Activated naive CD8-positive, alpha-beta T cell treated with anti-CD3 and anti-CD28 coated beads, Interleukin-2, amount 50 U/mL, for 24 hours (primary cell): ENCODE results near the gene IL5RA.

Experiments used
- ATAC-seq: fragments of 150-1000 bp; cut with Tn5 transposase; one replicate; pipeline ENCODE4 v1.10.0; 2021
- DNase-seq: peaks from one replicate; pipeline ENCODE4 v3.0.0; 2021
- H3K27ac Mint-ChIP-seq: one replicate; pipeline ENCODE4 v1.8.0; 2021; ENCODE audit warnings: mild to moderate bottlenecking, mixed read lengths
- H3K27me3 Mint-ChIP-seq: one replicate; pipeline ENCODE4 v1.8.0; 2021; ENCODE audit warnings: mixed read lengths
- H3K36me3 Mint-ChIP-seq: one replicate; pipeline ENCODE4 v1.8.0; 2021; ENCODE audit warnings: low read depth, mixed read lengths
- H3K4me1 Mint-ChIP-seq: one replicate; pipeline ENCODE4 v1.8.0; 2021; ENCODE audit warnings: mixed read lengths
- H3K4me3 Mint-ChIP-seq: one replicate; pipeline ENCODE4 v1.8.0; 2021; ENCODE audit warnings: mild to moderate bottlenecking, moderate library complexity, mixed read lengths
- H3K9me3 Mint-ChIP-seq: one replicate; pipeline ENCODE4 v1.8.0; 2021; ENCODE audit warnings: mixed read lengths

The IL5RA gene

DNA sequence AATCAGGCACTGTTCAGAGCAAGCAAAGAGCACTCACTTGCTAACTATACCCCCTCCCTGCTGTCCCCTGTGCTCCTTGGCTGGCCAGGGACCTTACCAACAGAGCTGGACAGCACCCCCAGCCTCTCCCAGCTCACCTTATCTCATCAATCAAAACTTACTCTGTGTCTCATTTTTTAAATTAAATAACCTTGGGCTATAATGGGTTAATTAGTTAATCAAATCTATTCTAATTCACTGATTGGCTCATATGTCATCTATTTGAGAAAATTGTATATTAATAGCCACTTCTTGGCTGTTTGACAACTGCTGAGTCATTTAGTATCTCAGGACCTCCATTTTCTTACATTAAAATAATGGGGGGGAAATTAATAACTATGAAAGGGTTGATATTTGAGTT is 22.9 kb downstream of the IL5RA start:
- Mint-ChIP-seq H3K9me3 (no peaks in the 10 kb centered on the region), H3K4me3 (no peak overlapping the region), H3K4me1 (peaks cover 10% of the 10 kb centered on the region), H3K27me3 (no peaks in the 10 kb centered on the region), H3K36me3 (no peaks in the 10 kb centered on the region), H3K27ac (no peak overlapping the region)
- DNase-seq = no peak
- no peak for ATAC-seq

DNA sequence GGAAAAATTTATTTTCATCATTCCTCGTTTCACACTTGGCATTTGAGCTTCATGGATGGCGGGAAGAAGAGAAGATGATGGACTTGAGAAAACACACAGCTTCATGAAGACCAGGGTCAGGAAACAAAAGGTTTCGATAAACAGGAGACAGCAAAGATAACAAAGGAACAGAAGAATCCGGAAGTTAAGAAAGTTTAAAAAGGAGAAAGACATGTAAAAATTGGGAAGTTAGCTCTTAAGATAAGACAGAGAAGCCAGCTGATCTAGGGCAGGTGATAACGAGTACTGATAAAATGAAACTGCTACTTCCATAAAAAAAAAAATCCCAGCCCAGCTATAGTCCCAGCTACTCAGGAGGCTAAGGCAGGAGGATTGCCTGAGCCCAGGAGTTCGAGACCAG is 23.9 kb downstream of the IL5RA start:
- no peak overlapping the region for H3K27ac Mint-ChIP-seq

DNA sequence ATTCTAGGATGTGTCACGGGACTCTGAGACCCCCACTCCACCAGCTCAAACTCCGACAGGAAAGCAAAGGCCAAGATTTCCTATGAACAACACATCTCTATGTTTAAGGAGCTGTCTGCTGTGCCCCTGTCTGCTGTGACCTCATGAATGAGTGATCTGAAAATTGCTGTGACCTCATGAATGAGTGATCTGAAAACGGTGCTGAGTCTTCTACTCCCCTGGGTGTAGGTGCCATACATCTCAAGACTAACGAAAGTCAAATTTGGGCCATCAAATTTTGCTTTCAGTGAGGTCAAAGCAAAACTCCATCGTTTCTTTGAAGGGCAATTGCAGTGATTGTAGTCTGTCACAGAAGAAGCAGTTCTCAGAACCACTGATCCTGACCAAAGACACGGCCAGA is 24.4 kb downstream of the IL5RA start:
- ATAC-seq = no peak
- no peak for DNase-seq
- Mint-ChIP-seq H3K27me3 (no peaks in the 10 kb centered on the region), H3K9me3 (no peaks in the 10 kb centered on the region), H3K36me3 (no peaks in the 10 kb centered on the region), H3K4me1 (peaks cover 10% of the 10 kb centered on the region), H3K27ac (no peak overlapping the region), H3K4me3 (no peak overlapping the region)

More for the DNA sequence above, 23.9 kb downstream of the IL5RA start:
- H3K27me3 Mint-ChIP-seq = no peaks in the 10 kb centered on the region
- no peaks in the 10 kb centered on the region for H3K36me3 Mint-ChIP-seq
- H3K4me1 Mint-ChIP-seq = peaks cover 10% of the 10 kb centered on the region
- DNase-seq = no peak
- no peak for ATAC-seq
- no peak overlapping the region for H3K4me3 Mint-ChIP-seq
- H3K9me3 Mint-ChIP-seq = no peaks in the 10 kb centered on the region

DNA sequence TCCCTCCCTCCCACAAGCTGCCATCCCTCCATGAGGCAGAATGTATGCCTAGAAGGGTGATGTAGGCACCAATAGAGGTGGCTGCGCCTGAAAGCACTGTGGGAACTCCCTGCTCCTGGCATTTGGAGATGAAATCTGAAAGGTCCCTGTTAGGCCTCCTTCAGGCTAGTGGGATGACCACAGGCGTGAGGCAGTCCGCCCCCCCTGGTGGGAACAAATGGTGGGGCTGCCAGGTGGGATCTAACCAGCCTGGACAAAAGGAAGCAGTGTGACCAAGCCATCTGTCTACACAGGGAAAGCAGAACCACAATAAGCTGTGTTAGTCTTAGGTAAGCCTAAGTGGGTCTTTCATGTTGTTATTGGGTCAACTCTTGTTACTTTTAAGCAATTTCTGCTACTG is 25.3 kb downstream of the IL5RA start:
- Mint-ChIP-seq H3K36me3 (no peaks in the 10 kb centered on the region), H3K4me3 (no peak overlapping the region)

DNA sequence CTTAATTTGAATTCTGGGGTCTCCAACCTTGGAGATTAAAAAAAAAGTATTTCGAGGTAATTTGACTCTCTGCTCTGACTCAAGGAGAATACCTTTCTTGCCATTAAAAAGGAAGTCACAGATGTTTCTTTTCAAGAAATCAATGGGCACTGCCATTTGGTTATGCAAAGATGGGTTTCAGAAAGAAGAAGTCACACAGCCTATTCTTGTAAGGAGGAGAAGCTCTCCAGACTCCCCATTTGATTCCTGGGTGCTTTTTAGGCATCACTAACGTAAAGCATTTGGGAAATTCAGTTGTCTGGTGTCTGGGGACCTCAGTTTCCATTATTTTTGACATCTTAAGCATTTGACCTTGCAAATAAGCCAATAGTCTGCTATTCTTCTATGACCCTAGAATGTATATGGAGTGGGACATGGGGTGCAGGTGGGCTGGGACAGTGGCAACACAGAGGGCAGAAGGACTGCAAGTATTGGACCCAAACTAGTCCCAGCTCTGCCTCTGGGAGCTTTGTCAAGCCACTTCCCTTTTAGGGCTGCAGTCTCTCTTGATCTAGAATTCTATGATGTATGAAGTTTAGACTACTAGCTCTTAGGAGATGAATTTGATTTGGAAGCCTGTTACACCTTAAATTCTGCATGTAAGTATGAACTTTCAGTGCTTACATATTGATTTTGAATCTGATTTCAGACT is 27.8 kb downstream of the IL5RA start:
- Mint-ChIP-seq H3K4me1 (peaks cover 2% of the 10 kb centered on the region), H3K4me3 (no peak overlapping the region), H3K36me3 (no peaks in the 10 kb centered on the region), H3K27ac (no peak overlapping the region), H3K9me3 (no peaks in the 10 kb centered on the region), H3K27me3 (peaks cover 2% of the 10 kb centered on the region)
- ATAC-seq = no peak
- DNase-seq = no peak

More for the DNA sequence above, 25.3 kb downstream of the IL5RA start:
- Mint-ChIP-seq H3K27me3 (no peaks in the 10 kb centered on the region), H3K27ac (no peak overlapping the region), H3K4me1 (peaks cover 10% of the 10 kb centered on the region), H3K9me3 (no peaks in the 10 kb centered on the region)
- no peak for ATAC-seq
- no peak for DNase-seq

DNA sequence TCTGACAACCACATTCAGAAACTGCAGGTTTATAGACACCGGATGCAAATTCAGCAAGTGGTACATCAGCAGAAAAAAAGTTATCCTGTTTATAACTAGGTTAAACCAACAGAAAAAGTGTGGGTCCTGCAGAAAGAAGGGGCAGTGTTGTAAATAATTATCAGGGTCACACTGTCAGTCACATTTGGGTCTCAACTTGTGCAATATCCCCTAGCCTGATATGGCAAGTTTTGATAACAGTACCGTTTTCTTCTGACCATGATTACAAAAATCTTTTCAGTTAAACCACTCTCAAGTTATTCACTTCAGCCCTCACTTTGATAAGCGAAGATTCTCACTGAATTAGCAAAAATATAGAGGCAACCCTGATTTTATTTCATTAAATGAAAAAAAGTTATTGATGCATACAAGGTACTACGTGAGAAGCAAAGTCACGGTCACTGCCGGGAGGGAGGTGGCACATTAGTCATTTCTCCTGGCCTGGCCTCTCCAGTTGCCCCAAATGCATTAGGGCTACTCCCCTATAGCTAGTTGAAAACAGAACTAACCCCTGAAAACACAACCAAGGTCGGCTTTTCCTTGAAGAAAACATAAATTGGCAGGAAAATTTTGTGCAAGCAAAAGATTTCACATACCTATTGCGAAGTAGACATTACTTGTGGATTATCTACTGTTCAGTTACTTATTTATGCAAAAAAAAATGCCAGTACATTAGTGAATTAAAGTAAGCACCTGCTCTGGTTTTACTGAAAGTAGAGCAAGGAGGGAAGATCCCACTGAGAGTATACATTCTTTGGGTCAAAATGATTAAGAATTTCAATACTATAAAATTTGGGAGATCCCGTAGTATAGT is 28.6 kb downstream of the IL5RA start:
- H3K4me3 Mint-ChIP-seq = no peak overlapping the region
- ATAC-seq (no peak), DNase-seq (no peak)
- H3K36me3 Mint-ChIP-seq = no peaks in the 10 kb centered on the region
- no peak overlapping the region for H3K27ac Mint-ChIP-seq
- no peaks in the 10 kb centered on the region for H3K9me3 Mint-ChIP-seq
- peaks cover 2% of the 10 kb centered on the region for H3K27me3 Mint-ChIP-seq
- peaks cover 2% of the 10 kb centered on the region for H3K4me1 Mint-ChIP-seq

DNA sequence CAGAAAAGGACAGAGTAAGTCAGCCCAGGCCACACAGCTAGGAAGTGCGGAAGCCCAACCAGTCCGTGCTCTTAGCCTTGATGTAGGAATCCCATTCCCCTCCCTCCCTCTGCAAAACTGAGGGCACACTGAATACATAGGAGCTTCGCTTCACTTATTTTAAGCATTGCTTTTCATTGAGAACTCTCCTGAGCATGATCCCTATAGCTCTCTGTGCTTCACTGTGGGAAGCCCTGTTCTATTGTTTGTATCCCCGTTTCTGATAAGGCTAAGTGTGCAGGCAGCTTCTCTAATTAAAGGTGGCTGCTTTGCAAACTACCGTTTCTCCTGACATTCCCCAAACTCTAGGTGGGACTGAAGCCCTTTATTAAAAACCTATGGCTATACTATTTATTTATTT is 29.9 kb downstream of the IL5RA start:
- peaks cover 2% of the 10 kb centered on the region for H3K27me3 Mint-ChIP-seq
- no peak overlapping the region for H3K4me3 Mint-ChIP-seq
- no peaks in the 10 kb centered on the region for H3K9me3 Mint-ChIP-seq
- DNase-seq (no peak), ATAC-seq (no peak)
- H3K4me1 Mint-ChIP-seq = peaks cover 2% of the 10 kb centered on the region
- no peaks in the 10 kb centered on the region for H3K36me3 Mint-ChIP-seq
- H3K27ac Mint-ChIP-seq = no peak overlapping the region

DNA sequence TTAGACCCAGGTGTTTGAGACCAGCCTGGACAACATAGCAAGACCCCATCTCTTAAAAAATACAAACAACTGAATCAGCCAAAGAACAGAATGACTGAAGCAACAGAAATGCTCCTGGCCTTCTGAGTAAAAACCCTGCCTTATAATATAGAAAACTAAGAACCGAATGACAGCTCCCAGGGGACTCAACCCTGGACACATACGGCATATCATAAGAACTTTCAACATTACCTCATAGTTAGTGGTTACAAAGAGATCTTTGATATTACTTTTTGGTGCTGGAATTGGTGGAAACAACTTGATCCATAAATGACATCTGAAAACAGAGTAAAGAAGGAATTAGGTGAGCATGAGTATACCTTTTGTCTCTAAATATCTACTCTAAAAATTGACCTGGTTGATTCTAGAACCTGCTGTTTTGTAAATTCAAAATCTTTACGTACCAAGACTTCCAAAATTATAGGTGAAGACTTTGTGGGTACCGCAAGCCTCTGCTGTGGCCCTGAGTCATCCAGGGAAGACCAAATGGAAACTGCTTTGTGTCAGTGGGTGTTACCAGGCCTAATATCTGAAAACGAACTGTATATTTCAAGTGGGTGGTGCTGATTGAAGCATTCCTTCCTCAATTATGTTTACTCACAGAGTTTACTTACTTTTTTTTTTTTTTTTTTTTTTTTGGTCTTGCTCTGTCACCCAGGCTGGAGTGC is 35.5 kb downstream of the IL5RA start:
- DNase-seq (no peak), ATAC-seq (no peak)
- no peaks in the 10 kb centered on the region for H3K36me3 Mint-ChIP-seq
- peaks cover 2% of the 10 kb centered on the region for H3K27me3 Mint-ChIP-seq
- no peak overlapping the region for H3K4me3 Mint-ChIP-seq
- no peak overlapping the region for H3K27ac Mint-ChIP-seq
- no peaks in the 10 kb centered on the region for H3K9me3 Mint-ChIP-seq
- no peaks in the 10 kb centered on the region for H3K4me1 Mint-ChIP-seq

DNA sequence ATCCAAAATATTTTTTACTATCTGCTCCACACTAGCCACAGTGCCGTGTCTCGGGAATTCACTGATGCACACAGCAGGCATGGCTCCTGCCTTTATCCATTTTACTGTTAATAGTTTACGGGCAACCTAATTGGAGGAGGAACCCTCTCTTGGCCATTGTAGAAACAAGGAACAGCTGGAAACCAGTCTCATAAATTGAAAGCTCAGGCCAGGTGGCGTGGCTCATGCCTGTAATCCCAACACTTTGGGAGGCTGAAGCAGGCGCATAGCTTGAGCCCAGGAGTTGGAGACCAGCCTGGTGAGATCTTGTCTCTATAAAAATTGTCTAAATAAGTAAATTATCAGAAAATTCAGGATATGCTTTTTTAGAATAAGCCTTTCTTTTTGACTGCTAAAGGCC is 39.0 kb downstream of the IL5RA start:
- Mint-ChIP-seq H3K36me3 (no peaks in the 10 kb centered on the region), H3K27ac (no peak overlapping the region), H3K4me1 (no peaks in the 10 kb centered on the region), H3K27me3 (no peaks in the 10 kb centered on the region), H3K4me3 (no peak overlapping the region), H3K9me3 (no peaks in the 10 kb centered on the region)
- DNase-seq (no peak), ATAC-seq (no peak)

DNA sequence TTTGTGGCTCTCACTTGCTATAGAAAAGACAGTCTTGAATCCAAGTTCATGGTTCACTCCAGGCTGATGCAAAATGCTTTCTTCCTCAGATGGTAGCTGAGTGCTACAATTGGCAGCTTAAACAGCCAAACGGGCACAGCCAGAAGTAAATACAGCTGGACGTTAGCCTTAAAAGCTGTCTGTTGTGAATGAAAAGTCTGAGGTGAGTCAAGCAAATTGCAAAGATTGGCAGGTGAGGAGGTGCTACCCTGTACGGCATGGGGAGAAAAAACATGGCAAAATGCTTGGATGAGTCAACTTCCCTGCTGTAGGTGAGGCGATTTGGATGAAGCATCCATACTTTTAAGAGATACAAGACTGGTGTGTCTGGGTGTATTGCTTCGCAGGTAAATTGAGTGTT is 40.5 kb downstream of the IL5RA start:
- H3K4me1 Mint-ChIP-seq = no peaks in the 10 kb centered on the region
- no peaks in the 10 kb centered on the region for H3K27me3 Mint-ChIP-seq
- no peak overlapping the region for H3K27ac Mint-ChIP-seq
- H3K9me3 Mint-ChIP-seq = no peaks in the 10 kb centered on the region
- no peak overlapping the region for H3K4me3 Mint-ChIP-seq
- ATAC-seq (no peak), DNase-seq (no peak)
- no peaks in the 10 kb centered on the region for H3K36me3 Mint-ChIP-seq

DNA sequence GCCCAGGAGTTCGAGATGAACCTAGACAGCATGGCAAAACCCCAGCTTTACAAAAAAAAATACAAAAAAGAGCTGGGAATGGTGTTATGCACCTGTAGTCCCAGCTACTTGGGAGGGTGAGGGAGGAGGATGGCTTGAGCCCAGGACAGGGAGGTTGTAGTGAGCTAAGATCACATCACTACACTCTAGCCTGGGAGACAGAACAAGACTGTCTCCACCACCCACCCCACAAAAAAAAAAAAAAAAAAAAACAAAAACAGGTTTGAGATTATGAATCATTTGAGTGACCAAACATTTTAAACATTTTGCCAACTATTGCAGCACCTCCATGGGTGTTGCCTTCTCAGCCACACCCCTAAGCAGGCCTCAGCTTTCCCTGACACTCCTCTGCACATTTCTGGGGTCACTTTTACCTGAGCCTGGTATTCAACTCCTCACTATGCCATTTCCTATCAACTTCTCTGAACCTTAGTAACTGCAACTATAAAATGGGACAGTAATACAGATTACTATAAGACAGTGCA is 41.8 kb downstream of the IL5RA start:
- DNase-seq (no peak), ATAC-seq (no peak)
- Mint-ChIP-seq H3K4me3 (no peak overlapping the region), H3K27me3 (no peaks in the 10 kb centered on the region), H3K4me1 (no peaks in the 10 kb centered on the region), H3K36me3 (no peaks in the 10 kb centered on the region), H3K9me3 (no peaks in the 10 kb centered on the region), H3K27ac (no peak overlapping the region)

DNA sequence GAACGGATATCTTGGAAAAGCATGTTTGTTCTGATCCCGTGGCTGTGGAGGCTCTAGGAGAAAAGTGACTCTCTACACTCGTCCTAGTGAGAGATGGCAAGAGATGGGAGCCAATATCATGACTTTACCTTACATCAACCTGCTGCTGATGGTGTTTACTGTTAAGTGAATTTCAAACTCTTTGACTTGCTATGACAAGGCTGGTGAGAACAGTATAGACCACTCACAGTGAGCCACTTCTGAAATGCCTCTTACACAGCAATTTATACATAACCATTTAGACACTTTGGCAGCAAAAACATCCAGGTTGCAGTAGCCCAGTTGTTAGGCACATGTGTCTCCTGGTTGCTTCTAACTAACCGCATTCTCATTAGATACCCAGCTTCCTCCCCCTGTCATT is 43.3 kb downstream of the IL5RA start:
- Mint-ChIP-seq H3K36me3 (no peaks in the 10 kb centered on the region), H3K9me3 (no peaks in the 10 kb centered on the region), H3K27ac (no peak overlapping the region), H3K4me3 (no peak overlapping the region), H3K27me3 (no peaks in the 10 kb centered on the region), H3K4me1 (no peaks in the 10 kb centered on the region)
- ATAC-seq (no peak), DNase-seq (no peak)

DNA sequence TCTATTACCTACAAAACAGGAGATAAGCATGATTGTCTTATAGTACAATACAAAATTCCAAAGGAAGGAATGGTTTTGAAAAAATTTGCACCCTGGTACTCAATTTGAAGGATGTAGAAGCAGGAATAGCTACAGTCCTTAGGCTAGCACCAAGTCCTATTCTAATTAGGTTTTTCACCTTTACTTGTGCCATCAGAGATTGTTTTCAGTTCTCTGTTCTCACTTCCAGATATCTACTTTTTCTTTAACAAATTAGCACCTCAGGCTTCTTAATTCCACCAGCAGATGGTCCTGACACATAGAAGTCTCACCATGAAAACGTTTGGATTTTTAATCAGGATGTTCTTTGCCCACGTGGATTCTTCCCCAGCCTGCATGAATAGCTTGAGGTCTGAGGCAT is 43.8 kb downstream of the IL5RA start:
- ATAC-seq (no peak), DNase-seq (no peak)
- Mint-ChIP-seq H3K9me3 (no peaks in the 10 kb centered on the region), H3K27me3 (no peaks in the 10 kb centered on the region), H3K4me1 (no peaks in the 10 kb centered on the region), H3K36me3 (no peaks in the 10 kb centered on the region), H3K4me3 (no peak overlapping the region), H3K27ac (no peak overlapping the region)

DNA sequence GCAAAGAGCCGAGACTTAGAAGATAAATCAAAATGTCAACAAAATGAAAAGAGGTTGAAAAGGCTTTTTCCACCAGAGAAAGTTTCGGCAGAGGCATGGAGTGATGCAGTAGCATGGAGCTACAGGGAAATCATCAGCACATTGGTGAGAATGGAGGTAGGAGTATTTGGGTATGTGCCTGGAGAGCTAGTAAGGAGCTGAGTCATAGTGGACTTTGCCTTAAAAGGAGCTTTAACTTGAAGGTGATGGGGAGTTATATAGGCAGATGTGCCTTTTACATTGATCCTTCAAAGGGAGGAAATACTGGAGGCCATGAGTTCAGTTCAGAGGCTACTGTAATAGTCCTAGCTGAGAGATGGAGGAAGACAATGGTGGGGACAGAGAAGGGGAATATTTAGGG is 44.3 kb downstream of the IL5RA start:
- H3K27me3 Mint-ChIP-seq = no peaks in the 10 kb centered on the region

DNA sequence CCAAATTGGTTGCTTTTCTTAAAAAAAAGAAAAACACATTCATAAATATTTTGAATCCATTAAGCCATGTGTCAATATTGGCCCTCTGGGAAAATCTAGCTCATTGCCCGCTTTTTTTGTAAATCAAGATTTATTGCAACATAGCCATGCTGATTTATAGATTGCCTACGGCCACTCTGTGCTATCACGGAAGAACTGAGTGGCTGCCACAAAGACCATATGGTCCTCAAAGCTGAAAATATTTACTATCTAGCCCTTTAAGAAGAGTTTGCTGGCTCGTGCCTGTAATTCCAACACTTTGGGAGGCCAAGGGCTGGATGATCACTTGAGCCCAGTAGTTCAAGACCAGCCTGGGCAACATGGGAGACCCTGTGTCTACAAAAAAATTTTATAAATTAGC is 45.9 kb downstream of the IL5RA start:
- no peak for ATAC-seq
- H3K27ac Mint-ChIP-seq = no peak overlapping the region
- H3K4me3 Mint-ChIP-seq = no peak overlapping the region
- H3K36me3 Mint-ChIP-seq = no peaks in the 10 kb centered on the region
- H3K27me3 Mint-ChIP-seq = no peaks in the 10 kb centered on the region
- H3K9me3 Mint-ChIP-seq = no peaks in the 10 kb centered on the region
- no peaks in the 10 kb centered on the region for H3K4me1 Mint-ChIP-seq
- DNase-seq = no peak

More for the DNA sequence above, 44.3 kb downstream of the IL5RA start:
- no peak for ATAC-seq
- Mint-ChIP-seq H3K4me3 (no peak overlapping the region), H3K27ac (no peak overlapping the region), H3K36me3 (no peaks in the 10 kb centered on the region), H3K4me1 (no peaks in the 10 kb centered on the region), H3K9me3 (no peaks in the 10 kb centered on the region)
- DNase-seq = no peak
